D721Med (cell line): Measurements from ENCODE around the gene SDR42E2.
"Not testable (repeated sequence)": the region's sequence is repeated elsewhere in the genome, so short reads cannot be mapped to it uniquely, and the experiment has no call there.

ENCODE experiments used
- DNase-seq: peaks from one replicate; pipeline ENCODE4 v3.0.0; 2011; ENCODE audit warnings: low spot score; ENCODE audit not compliant: insufficient read length
- FAIRE-seq: peaks from 2 replicates; lab custom pipeline; 2011; peaks lifted over from hg19 to GRCh38; lab: Jason Lieb, UNC
- TF ChIP-seq, protein P1 (sequence below): IDR thresholded peaks from 2 replicates; pipeline ENCODE4 v1.5.1; 2012; ENCODE audit warnings: mild to moderate bottlenecking, control low read depth; ENCODE audit not compliant: insufficient read depth; ENCODE audit errors: missing control alignments

Gene SDR42E2

DNA sequence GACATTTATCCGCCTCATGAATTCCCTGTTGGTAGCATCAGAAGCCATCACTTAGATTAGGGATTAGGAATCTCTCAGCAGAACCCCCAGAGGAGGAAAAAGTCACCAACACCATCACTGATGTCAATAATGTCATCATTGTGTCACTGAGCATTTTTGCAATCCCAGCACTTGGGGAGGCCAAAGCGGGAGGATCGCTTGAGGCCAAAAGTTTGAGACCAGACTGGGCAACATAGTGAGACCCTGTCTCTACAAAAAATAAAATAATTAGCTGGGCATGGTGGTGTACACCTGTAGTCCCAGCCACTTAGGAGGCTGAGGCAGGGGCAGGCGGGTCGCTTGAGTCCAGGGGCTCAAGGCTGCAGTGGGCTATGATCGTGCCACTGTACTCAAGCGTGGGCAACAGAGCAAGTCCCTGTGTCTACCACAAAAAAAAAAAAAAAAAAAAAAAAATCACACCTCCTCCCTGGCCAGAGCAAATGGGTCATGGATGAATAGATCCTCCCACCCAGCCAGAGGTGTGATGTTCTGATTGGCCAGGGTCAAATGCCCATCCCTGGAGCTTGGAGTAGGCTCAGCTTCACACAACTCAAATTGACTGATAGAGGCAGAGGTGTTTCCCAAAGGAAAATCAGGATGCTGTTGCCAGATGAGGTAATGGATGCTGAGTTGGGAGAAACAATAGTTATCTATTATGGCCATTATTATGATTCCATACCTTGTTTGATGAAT, 38.4 kb upstream of the SDR42E2 start:
- TF ChIP-seq, protein P1, sequence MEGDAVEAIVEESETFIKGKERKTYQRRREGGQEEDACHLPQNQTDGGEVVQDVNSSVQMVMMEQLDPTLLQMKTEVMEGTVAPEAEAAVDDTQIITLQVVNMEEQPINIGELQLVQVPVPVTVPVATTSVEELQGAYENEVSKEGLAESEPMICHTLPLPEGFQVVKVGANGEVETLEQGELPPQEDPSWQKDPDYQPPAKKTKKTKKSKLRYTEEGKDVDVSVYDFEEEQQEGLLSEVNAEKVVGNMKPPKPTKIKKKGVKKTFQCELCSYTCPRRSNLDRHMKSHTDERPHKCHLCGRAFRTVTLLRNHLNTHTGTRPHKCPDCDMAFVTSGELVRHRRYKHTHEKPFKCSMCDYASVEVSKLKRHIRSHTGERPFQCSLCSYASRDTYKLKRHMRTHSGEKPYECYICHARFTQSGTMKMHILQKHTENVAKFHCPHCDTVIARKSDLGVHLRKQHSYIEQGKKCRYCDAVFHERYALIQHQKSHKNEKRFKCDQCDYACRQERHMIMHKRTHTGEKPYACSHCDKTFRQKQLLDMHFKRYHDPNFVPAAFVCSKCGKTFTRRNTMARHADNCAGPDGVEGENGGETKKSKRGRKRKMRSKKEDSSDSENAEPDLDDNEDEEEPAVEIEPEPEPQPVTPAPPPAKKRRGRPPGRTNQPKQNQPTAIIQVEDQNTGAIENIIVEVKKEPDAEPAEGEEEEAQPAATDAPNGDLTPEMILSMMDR: no peak
- FAIRE-seq (no peak), DNase-seq (no peak)

DNA sequence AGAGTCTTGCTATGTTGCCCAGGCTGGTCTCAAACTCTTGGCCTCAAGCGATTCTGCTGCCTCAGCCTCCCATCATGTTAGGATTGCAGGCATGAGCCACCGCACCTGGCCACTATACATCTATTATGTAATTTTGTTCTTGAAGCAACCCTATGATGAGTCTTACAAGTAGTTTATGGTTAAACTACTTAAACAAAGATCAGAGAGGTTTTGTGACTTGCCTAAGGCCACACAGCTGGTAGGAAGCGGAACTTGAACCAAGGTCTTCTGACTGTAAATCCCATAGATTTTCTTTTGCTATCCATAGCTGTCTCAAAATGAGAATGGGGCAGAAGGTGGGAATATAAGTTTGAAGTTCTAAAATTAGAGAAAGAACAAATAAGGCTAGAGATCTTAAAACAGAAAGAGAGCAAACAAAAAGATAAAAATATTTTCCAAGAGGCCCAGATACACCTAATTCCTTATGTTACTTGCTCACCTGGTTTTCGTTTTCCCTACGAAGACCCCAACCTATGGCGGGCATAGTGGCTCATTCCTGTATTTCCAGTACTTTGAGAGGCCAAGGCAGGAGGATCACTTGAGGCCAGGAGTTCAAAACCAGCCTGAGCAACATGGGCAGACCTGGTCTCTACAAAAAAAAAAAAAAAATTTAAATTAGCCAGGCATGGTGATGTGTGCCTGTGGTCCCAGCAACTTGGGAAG, 37.6 kb upstream of the SDR42E2 start:
- FAIRE-seq: no peak
- TF ChIP-seq, protein P1: no peak
- no peak for DNase-seq

DNA sequence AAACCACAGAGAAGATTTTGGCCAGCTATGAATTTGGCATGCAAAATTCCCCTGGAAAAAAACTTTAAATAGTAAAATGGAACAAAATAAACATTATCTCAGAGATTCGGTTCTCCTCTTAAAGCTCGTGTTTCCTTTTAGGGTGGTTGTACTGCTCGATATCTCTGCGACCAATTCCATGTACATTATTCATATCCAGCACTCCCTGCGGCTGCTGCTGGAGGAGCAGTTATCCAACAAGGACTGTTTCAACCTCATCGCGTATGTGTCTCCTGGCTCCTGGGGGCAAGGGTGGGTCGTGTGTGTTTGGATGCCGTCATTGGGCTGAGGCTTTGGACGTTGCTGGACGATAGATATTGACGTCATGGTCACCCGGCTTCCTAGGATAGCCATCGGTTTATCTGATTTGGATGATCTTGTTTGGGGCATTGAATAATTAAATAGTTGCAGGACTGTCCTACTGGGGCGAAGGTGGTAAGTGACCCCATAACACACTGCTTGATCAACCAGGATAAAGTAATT, 36.2 kb upstream of the SDR42E2 start:
- FAIRE-seq: no peak
- DNase-seq: no peak

DNA sequence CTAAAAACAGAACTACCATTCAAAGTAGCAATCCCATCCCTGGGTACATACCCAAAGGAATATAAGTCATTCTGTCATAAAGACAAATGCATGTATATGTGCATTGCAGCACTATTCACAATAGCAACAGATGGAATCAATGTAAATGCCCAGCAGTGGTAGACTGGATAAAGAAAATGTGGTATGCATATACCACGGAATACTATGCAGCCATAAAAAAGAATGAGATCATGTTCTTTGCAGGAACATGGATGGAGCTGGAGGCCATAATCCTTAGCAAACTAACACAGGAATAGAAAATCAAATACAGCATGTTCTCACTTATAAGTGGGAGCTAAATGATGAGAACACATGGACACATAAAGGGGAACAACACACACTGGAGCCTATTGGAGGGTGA, 33.8 kb upstream of the SDR42E2 start:
- FAIRE-seq, DNase-seq: not testable (repeated sequence)

More for the DNA sequence above, 36.2 kb upstream of the SDR42E2 start:
- TF ChIP-seq, protein P1: no peak

DNA sequence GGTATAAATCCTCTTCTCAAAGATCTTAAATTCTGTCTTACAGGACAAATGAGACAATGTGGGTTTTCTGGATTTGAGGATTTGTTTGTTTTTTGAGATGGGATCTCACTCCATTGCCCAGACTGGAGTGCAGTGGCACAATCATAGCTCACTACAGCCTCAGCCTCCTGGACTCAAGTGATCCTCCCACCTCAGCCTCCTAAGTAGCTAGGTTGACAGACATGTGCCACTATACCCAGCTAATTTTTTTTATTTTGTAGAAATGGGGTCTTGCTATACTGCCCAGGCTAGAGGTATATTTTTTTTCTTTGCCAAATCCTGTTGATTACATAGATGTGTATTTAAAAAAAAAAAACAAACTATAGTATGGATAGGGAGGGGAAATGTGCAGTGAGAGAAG, 31.8 kb upstream of the SDR42E2 start:
- TF ChIP-seq, protein P1: no peak
- no peak for DNase-seq
- FAIRE-seq: no peak

DNA sequence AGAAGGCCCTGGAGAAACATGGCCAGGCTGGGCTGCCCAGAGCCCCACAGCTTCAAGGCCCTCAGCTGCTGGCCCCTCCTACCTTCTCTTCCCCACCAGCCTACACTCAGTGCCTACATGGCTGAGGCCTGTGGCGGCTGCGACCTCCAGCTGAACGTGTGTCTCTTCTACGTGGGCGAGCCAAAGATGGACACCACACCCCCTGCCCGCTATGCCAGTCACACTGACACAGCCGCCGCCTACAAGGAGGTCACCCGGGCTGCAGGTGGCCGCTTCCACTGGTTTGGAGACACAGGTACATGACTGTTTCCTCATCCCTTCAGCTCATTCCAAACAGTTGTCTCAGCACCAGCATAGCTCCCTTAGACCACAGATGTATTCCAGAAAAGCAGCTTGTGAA, 29.5 kb upstream of the SDR42E2 start:
- TF ChIP-seq, protein P1: no peak
- DNase-seq (no peak), FAIRE-seq (no peak)

DNA sequence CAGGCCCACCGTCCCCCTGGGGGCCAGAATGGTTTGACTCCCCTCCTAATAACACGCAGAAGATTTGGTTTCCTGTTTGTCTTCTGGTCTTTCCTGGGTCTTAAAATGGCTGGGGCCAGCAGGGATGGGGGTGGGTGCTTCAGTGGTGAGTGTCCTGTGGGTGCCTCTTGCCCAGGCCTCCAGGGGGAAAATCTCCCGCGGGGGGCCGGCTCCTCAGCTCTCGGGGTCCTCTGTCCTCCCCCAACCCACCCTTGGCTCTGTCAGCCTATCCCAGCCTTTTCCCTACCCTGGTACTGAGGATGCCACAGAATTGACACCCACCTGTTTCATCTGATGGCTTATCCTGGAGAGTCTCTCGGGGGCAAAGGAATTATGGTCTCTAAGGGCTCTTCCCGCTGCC, 23.8 kb upstream of the SDR42E2 start:
- TF ChIP-seq, protein P1: no peak
- DNase-seq (no peak), FAIRE-seq (no peak)
